Testis (tissue), 3 donors: Measurements from ENCODE around the gene PDLIM5. TPM values are rescaled to one million over a fixed set of nuclear protein-coding genes. Genes with fewer than 3 reads are reported as not detected.

Source experiments
- DNase-seq: peaks from one replicate; pipeline ENCODE4 v3.0.0-alpha.2; 2019
- H3K27ac ChIP-seq, 2 donors: fragments of 200-600 bp; sonication (generic); one replicate each; pipeline ENCODE4 v1.5.1; 2019
- H3K27me3 ChIP-seq: fragments of 200-600 bp; sonication (generic); one replicate; pipeline ENCODE4 v1.5.1; 2019
- H3K36me3 ChIP-seq: fragments of 200-600 bp; sonication (generic); one replicate; pipeline ENCODE4 v1.5.1; 2017; ENCODE audit warnings: low read depth; ENCODE audit errors: missing control alignments
- H3K4me1 ChIP-seq: fragments of 200-600 bp; sonication (generic); one replicate; pipeline ENCODE4 v1.5.1; 2019
- H3K4me3 ChIP-seq, 2 donors: fragments of 200-600 bp; sonication (generic); one replicate each; pipeline ENCODE4 v1.5.1; 2017 to 2019
- H3K9me3 ChIP-seq: fragments of 200-600 bp; sonication (generic); one replicate; pipeline ENCODE4 v1.5.1; 2017
- POLR2A ChIP-seq: fragments of 450-650 bp; IDR thresholded peaks from one replicate; pipeline ENCODE4 v1.6.1; 2017; ENCODE audit warnings: antibody characterized with exemption, mild to moderate bottlenecking, moderate library complexity
- WGBS, 2 donors: methylation state at CpG; one replicate each; pipeline ENCODE4 v1.1.5; 2018; 5-methylcytosine and 5-hydroxymethylcytosine counted together
- intact Hi-C: fragments of 100-400 bp; cut with DNase I; formaldehyde crosslinking; loops from one replicate; pipeline ENCODE4 v1.15.1; 2023; ENCODE audit warnings: low total_unique reads
- polyA plus RNA-seq: library from polyadenylated mRNA; stranded (reverse); fragments of 350-450 nt; fragmentation: Illumina TruSeq; extraction: RNeasy Lipid Tissue Mini Kit (QIAGEN cat#74804); gene quantifications from one replicate; pipeline ENCODE4 v1.2.3, GENCODE V29; 2014; ENCODE audit warnings: low read depth, low replicate concordance; ENCODE audit not compliant: insufficient read depth
- total RNA-seq, 2 donors: library from RNA; depleted of rRNA; stranded (reverse); fragments of >200 nt; gene quantifications; one replicate each; pipeline ENCODE4 v1.2.3, GENCODE V29; 2016
- TF ChIP-seq, protein P1 (sequence below), 3 experiments: fragments of 450-650 bp in 2 of 3; fragments of 200-600 bp in 1 of 3; sonication (generic) in 1 of 3; IDR thresholded peaks; one replicate each; pipeline ENCODE4 v1.5.1; 2016 to 2019; ENCODE audit warnings: antibody characterized with exemption in 3 of 3, mild to moderate bottlenecking in 2 of 3, moderate library complexity in 1 of 3

PDLIM5 gene
- total and polyA plus RNA-seq, 3 donors from 2014 or later = 45.5 to 86.8 (median 86.1) TPM

- H3K9me3 ChIP-seq = no peaks in the 10 kb centered on the region
- no peaks in the 10 kb centered on the region for H3K4me1 ChIP-seq
- no peak overlapping the region for H3K4me3 ChIP-seq
- H3K36me3 ChIP-seq = no peaks in the 10 kb centered on the region
- H3K27ac ChIP-seq = no peak overlapping the region
- H3K27me3 ChIP-seq = no peaks in the 10 kb centered on the region
- intact Hi-C loops = no loop called here
- WGBS, 2 donors = 68 to 75% methylated on average over 3 of the region's 3 CpGs
- no peak for DNase-seq
- TF ChIP-seq, protein P1, sequence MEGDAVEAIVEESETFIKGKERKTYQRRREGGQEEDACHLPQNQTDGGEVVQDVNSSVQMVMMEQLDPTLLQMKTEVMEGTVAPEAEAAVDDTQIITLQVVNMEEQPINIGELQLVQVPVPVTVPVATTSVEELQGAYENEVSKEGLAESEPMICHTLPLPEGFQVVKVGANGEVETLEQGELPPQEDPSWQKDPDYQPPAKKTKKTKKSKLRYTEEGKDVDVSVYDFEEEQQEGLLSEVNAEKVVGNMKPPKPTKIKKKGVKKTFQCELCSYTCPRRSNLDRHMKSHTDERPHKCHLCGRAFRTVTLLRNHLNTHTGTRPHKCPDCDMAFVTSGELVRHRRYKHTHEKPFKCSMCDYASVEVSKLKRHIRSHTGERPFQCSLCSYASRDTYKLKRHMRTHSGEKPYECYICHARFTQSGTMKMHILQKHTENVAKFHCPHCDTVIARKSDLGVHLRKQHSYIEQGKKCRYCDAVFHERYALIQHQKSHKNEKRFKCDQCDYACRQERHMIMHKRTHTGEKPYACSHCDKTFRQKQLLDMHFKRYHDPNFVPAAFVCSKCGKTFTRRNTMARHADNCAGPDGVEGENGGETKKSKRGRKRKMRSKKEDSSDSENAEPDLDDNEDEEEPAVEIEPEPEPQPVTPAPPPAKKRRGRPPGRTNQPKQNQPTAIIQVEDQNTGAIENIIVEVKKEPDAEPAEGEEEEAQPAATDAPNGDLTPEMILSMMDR (IDR thresholded peaks at IDR 0.05) = no peak
- no peak for TF ChIP-seq POLR2A
These were observed 214.0 kb downstream of the PDLIM5 start for GRCh38 chr4:94665500-94666404.

DNA sequence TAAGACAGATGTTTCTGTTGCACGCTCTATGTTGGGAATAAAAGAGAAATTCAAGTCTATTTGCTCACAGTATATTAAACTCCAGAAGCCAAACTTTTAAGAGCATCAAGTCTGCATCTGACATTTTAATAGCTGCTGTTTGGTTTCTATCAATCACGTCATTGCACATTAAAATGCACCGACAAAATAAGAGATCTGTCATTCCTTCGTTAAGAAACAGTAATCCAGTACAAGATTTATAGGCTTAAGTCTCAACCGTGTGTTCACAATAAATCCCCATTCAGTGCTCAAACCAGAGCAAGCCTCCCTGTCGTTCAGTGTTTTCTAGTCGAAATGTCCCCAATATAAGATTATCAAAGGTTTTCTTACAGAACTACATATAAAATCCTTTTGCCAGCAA is 217.0 kb downstream of the PDLIM5 start:
- TF ChIP-seq, protein P1 (IDR thresholded peaks at IDR 0.05) = no peak
- no peak for TF ChIP-seq POLR2A
- no peaks in the 10 kb centered on the region for H3K36me3 ChIP-seq
- intact Hi-C loops = no loop called here
- H3K27me3 ChIP-seq = no peaks in the 10 kb centered on the region
- no peaks in the 10 kb centered on the region for H3K4me1 ChIP-seq
- 65 to 69% methylated on average over 7 of the region's 7 CpGs for WGBS, 2 donors
- H3K4me3 ChIP-seq = no peak overlapping the region
- H3K27ac ChIP-seq = no peak overlapping the region
- H3K9me3 ChIP-seq = no peaks in the 10 kb centered on the region
- DNase-seq = no peak

DNA sequence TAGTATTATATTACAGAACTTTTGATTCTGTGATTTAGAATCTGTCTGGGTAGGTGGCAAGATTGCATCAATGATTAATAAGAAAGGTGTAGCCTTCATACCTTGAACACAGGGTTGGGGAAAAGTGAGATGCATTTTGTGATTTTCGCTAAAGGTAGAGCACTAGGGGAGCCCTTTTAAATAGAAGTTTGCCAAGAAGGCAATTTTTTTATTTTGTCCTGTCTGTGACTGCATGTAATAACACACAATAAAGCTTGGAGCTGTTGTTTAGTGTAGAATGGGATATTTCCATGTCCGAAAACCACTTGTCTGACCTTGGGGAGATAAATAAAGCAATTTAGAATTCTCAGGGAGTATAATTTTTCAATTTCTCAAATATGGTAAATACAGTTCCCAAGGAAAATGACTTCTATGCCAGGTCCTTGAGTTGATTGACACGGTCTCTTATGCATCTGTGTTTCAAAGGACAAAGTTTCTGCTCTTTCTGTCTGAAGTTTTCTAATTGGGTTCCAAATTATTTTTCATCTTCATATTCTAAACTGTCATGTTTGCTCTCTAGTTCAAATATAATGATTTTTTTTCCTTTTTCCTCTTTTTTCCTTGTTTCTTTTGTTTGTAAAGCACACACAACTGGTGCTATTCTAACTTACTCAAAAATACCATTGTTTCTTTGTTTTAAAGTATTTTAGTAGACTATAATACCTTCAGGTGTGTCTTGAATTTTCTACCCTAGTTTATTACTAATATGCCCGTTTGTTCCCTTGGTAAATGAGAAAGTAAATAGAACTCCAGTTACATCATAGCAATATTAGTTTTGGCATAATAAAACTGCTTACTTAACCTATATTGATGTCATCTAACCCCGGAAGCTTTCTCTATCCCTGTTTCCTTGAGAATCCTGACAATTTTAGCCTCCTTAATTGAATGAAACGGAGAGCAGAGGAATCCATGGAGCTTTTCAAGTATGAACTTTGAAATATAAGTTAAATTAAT is 218.2 kb downstream of the PDLIM5 start:
- DNase-seq = no peak
- TF ChIP-seq, protein P1 (IDR thresholded peaks at IDR 0.05) = no peak
- no peak for TF ChIP-seq POLR2A
- Histone ChIP-seq H3K27ac (no peak overlapping the region), H3K9me3 (no peaks in the 10 kb centered on the region), H3K4me1 (no peaks in the 10 kb centered on the region), H3K36me3 (no peaks in the 10 kb centered on the region), H3K4me3 (no peak overlapping the region), H3K27me3 (no peaks in the 10 kb centered on the region)
- intact Hi-C loops = no loop called here
- WGBS, 2 donors = 65 to 72% methylated on average over 6 of the region's 6 CpGs

- 71 to 89% methylated on average over 5 of the region's 5 CpGs for WGBS, 2 donors
- DNase-seq = no peak
These were observed 219.4 kb downstream of the PDLIM5 start for GRCh38 chr4:94671113-94671512.

More at GRCh38 chr4:94671113-94671512, 219.4 kb downstream of the PDLIM5 start:
- Histone ChIP-seq H3K27me3 (no peaks in the 10 kb centered on the region), H3K27ac (no peak overlapping the region), H3K4me1 (no peaks in the 10 kb centered on the region), H3K36me3 (no peaks in the 10 kb centered on the region), H3K4me3 (no peak overlapping the region), H3K9me3 (no peaks in the 10 kb centered on the region)
- TF ChIP-seq, protein P1 (IDR thresholded peaks at IDR 0.05) = no peak
- TF ChIP-seq POLR2A = no peak
- intact Hi-C loops = no loop called here
